NB4 (cell line): ENCODE measurements around the gene DLG1.
A peak's percentile ranks its signal among the peaks of the same experiment; 100 is the strongest.

ENCODE experiments used
- CTCF ChIP-seq: IDR thresholded peaks from one replicate; pipeline ENCODE4 v1.5.1; 2012; ENCODE audit warnings: low read depth, low read length
- MAX ChIP-seq: IDR thresholded peaks from 2 replicates; pipeline ENCODE4 v1.6.1; 2011; ENCODE audit warnings: low read depth, low read length
- POLR2A ChIP-seq: IDR thresholded peaks from 2 replicates; pipeline ENCODE4 v1.6.1; 2011; ENCODE audit warnings: mild to moderate bottlenecking; ENCODE audit not compliant: insufficient read length; ENCODE audit errors: extremely low read depth

- TF ChIP-seq CTCF (no peak), MAX (peak; percentile 15; the same call in 1 of the 2 replicates), POLR2A (no peak)
Observed at GRCh38 chr3:197149528-197149927, 148.9 kb downstream of the DLG1 start.
